HG03354 (cell line): Measurements from ENCODE around the gene BEST4.
"Not testable (repeated sequence)": the region's sequence is repeated elsewhere in the genome, so short reads cannot be mapped to it uniquely, and the experiment has no call there.

Experiments
- ATAC-seq: cut with Tn5 transposase; IDR thresholded peaks from one replicate; pipeline ENCODE4 v1.9.1; 2021; ENCODE audit warnings: mild to moderate bottlenecking; ENCODE audit not compliant: unreplicated experiment, poor library complexity, severe bottlenecking

The BEST4 gene

GRCh38 chr1:44805311-44806024, 17.5 kb upstream of the BEST4 start:
- no peak for ATAC-seq

- no peak for ATAC-seq
Measured at GRCh38 chr1:44803312-44804095, 15.5 kb upstream of the BEST4 start.

GRCh38 chr1:44803062-44803311, 15.0 kb upstream of the BEST4 start:
- no peak for ATAC-seq

GRCh38 chr1:44802306-44803061, 14.5 kb upstream of the BEST4 start:
- ATAC-seq = no peak

- ATAC-seq = no peak
Measured at GRCh38 chr1:44801491-44802305, 13.7 kb upstream of the BEST4 start.

GRCh38 chr1:44799770-44800584, 12.0 kb upstream of the BEST4 start, which contains the start of gene PLK3:
TSS of gene PLK3 (plus strand) at chr1:44800377. CDS start at chr1:44800464, 87 bp downstream.
- peak; percentile 86 for ATAC-seq

GRCh38 chr1:44798481-44799365, 10.8 kb upstream of the BEST4 start:
- no peak for ATAC-seq

GRCh38 chr1:44797886-44798285, 9.9 kb upstream of the BEST4 start:
- not testable (repeated sequence) for ATAC-seq

- no peak for ATAC-seq
Measured at GRCh38 chr1:44792736-44793502, 4.9 kb upstream of the BEST4 start.

GRCh38 chr1:44790968-44791801, 3.2 kb upstream of the BEST4 start:
- no peak for ATAC-seq

- no peak for ATAC-seq
Measured at GRCh38 chr1:44787506-44787905, 464 bp downstream of the BEST4 start.

GRCh38 chr1:44786841-44787426, 1.0 kb downstream of the BEST4 start:
- no peak for ATAC-seq

GRCh38 chr1:44786138-44786840, 1.7 kb downstream of the BEST4 start:
- ATAC-seq = peak; percentile 53

- ATAC-seq = no peak
Measured at GRCh38 chr1:44785501-44786137, 2.4 kb downstream of the BEST4 start.

- ATAC-seq = no peak
Measured at GRCh38 chr1:44785029-44785380, 3.0 kb downstream of the BEST4 start.
